Kidney (tissue), 14 donors: ENCODE data around the gene TRIP13. TPM values are rescaled to one million over a fixed set of nuclear protein-coding genes. Genes with fewer than 3 reads are reported as not detected.
A peak's percentile ranks its signal among the peaks of the same experiment; 100 is the strongest.
"Not testable (repeated sequence)": the region's sequence is repeated elsewhere in the genome, so short reads cannot be mapped to it uniquely, and the experiment has no call there.

Source experiments
- DNase-seq, 5 donors: peaks; one replicate each; pipeline ENCODE4 v3.0.0-alpha.2; 2013 to 2020
- FAIRE-seq: peaks from 2 replicates; lab custom pipeline; 2012; peaks lifted over from hg19 to GRCh38; lab: Jason Lieb, UNC
- H3K27ac ChIP-seq, 2 donors: one replicate each; pipeline ENCODE4 v1.7.0; 2013; ENCODE audit warnings: low read depth in 2 of 2, low read length in 2 of 2, inconsistent platforms in 1 of 2
- H3K27me3 ChIP-seq: one replicate; pipeline ENCODE4 v1.7.1; 2013; ENCODE audit warnings: low read length, inconsistent platforms; ENCODE audit not compliant: control insufficient read depth, insufficient read depth
- H3K36me3 ChIP-seq, 3 donors: one replicate each; pipeline versions ENCODE4 v1.7.0 to v1.7.1; 2013; ENCODE audit warnings: low read length in 3 of 3, control low read depth in 1 of 3, inconsistent platforms in 1 of 3; ENCODE audit not compliant: insufficient read depth in 3 of 3, control insufficient read depth in 2 of 3
- H3K4me1 ChIP-seq, 3 donors: one replicate each; pipeline versions ENCODE4 v1.7.0 to v1.7.1; 2013; ENCODE audit warnings: low read length in 3 of 3, inconsistent platforms in 1 of 3, low read depth in 1 of 3; ENCODE audit not compliant: control insufficient read depth in 2 of 3, insufficient read depth in 2 of 3
- H3K4me3 ChIP-seq, 3 donors: one replicate each; pipeline versions ENCODE4 v1.7.0 to v1.8.1; 2013; ENCODE audit warnings: low read length in 3 of 3, control low read depth in 1 of 3, inconsistent platforms in 1 of 3
- H3K9ac ChIP-seq, 3 donors: one replicate each; pipeline versions ENCODE4 v1.7.0 to v1.7.1; 2013; ENCODE audit warnings: low read length in 3 of 3, control low read depth in 1 of 3, inconsistent platforms in 1 of 3
- H3K9me3 ChIP-seq, 3 donors: one replicate each; pipeline versions ENCODE4 v1.7.0 to v1.7.1; 2013; ENCODE audit warnings: low read length in 3 of 3, control low read depth in 1 of 3, inconsistent platforms in 1 of 3; ENCODE audit not compliant: control insufficient read depth in 2 of 3, insufficient read depth in 1 of 3
- CTCF ChIP-seq: IDR thresholded peaks from 3 replicates; pipeline ENCODE4 v1.5.1; 2012; ENCODE audit warnings: mild to moderate bottlenecking, moderate library complexity, borderline replicate concordance; ENCODE audit not compliant: insufficient read depth; ENCODE audit errors: extremely low read depth
- intact Hi-C: fragments of 100-400 bp; cut with DNase I; formaldehyde crosslinking; loops from one replicate; pipeline ENCODE4 v1.11.1; 2022
- polyA plus RNA-seq: library from polyadenylated mRNA; stranded (reverse); fragments of 350-450 nt; fragmentation: Illumina TruSeq; extraction: RNeasy Lipid Tissue Mini Kit (QIAGEN cat#74804); gene quantifications from one replicate; pipeline ENCODE4 v1.2.3, GENCODE V29; 2014; ENCODE audit warnings: low read depth, low replicate concordance; ENCODE audit not compliant: insufficient read depth
- total RNA-seq: library from RNA; stranded (reverse); fragmentation: NEBNext Ultra II Directional; extraction: Animal tissue kit (Norgen Biotek cat#: 25700); gene quantifications from one replicate; pipeline ENCODE4 v1.2.1, GENCODE V29; 2021
- donor health status: control.
- donor health status: control.
- donor health status: control.
- donor health status: control.
- donor health status: control.
- donor health status: DM: yes; HTN: yes; CAD: no.
- donor health status: Normal renal cell carcinoma (clear cell type).

Gene TRIP13
- total and polyA plus RNA-seq, 2 donors from 2014 or later = 0.86 to 1.6 TPM

GRCh38 chr5:851553-851952, 41.1 kb upstream of the TRIP13 start:
- no peak overlapping the region for H3K27ac ChIP-seq

GRCh38 chr5:852018-852417, 40.7 kb upstream of the TRIP13 start:
- intact Hi-C loops = no loop called here
- Histone ChIP-seq H3K4me3 (no peak overlapping the region), H3K9ac (no peak overlapping the region), H3K36me3 (no peaks in the 10 kb centered on the region), H3K9me3 (no peaks in the 10 kb centered on the region), H3K27ac (no peak overlapping the region), H3K4me1 (peaks cover 0 to 3% (median 0%) of the 10 kb centered on the region in 3 donors), H3K27me3 (peaks cover 2% of the 10 kb centered on the region)
- DNase-seq (peak in 1 of 5 donors; percentile 1), FAIRE-seq (no peak)
- no peak for TF ChIP-seq CTCF

More at GRCh38 chr5:851553-851952, 41.1 kb upstream of the TRIP13 start:
- no peak overlapping the region for H3K4me3 ChIP-seq
- no peaks in the 10 kb centered on the region for H3K9me3 ChIP-seq
- no peak overlapping the region for H3K9ac ChIP-seq
- H3K36me3 ChIP-seq = no peaks in the 10 kb centered on the region
- FAIRE-seq (no peak), DNase-seq (peak in 2 of 5 donors; percentile 29 to 30)
- intact Hi-C loops = no loop called here
- peaks cover 2% of the 10 kb centered on the region for H3K27me3 ChIP-seq
- peaks cover 0 to 3% (median 0%) of the 10 kb centered on the region in 3 donors for H3K4me1 ChIP-seq
- TF ChIP-seq CTCF = no peak

GRCh38 chr5:852431-853401, 40.0 kb upstream of the TRIP13 start:
- Histone ChIP-seq H3K4me1 (peaks cover 0 to 3% (median 0%) of the 10 kb centered on the region in 3 donors), H3K9ac (no peak overlapping the region), H3K4me3 (no peak overlapping the region), H3K27me3 (peaks cover 2% of the 10 kb centered on the region), H3K9me3 (no peaks in the 10 kb centered on the region), H3K36me3 (no peaks in the 10 kb centered on the region), H3K27ac (no peak overlapping the region)
- DNase-seq (peak in 1 of 5 donors; percentile 29), FAIRE-seq (no peak)
- no peak for TF ChIP-seq CTCF
- intact Hi-C loops = no loop called here

- H3K4me3 ChIP-seq, intact Hi-C loops, FAIRE-seq, H3K27ac ChIP-seq, H3K9me3 ChIP-seq, DNase-seq, H3K36me3 ChIP-seq, H3K9ac ChIP-seq, H3K4me1 ChIP-seq, H3K27me3 ChIP-seq: not testable (repeated sequence)
Observed at GRCh38 chr5:853416-854090, 39.1 kb upstream of the TRIP13 start.
